GM21390 (cell line): ENCODE data around the gene PSMB4.
A peak's percentile ranks its signal among the peaks of the same experiment; 100 is the strongest.
"Not testable (repeated sequence)": the region's sequence is repeated elsewhere in the genome, so short reads cannot be mapped to it uniquely, and the experiment has no call there.

ENCODE experiments used
- ATAC-seq: cut with Tn5 transposase; IDR thresholded peaks from one replicate; pipeline ENCODE4 v1.9.1; 2021; ENCODE audit not compliant: unreplicated experiment

PSMB4 gene

DNA sequence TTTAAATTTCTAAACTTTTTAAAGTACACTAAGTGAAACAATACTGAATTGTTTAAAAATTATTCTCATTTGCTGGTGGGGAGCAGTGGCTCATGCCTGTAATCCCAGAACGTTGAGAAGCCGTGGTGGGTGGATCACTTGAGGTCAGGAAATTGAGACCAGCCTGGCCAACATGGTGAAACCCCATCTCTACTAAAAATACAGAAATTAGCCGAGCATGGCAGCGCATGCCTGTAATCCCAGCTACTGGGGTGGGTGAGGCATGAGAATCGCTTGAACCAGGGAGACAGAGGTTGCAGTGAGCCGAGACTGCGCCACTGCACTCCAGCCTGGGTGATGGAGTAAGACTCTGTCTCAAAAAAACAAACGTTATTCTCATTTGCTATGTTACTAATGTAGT lies 38.0 kb downstream of the PSMB4 start:
- ATAC-seq: not testable (repeated sequence)

DNA sequence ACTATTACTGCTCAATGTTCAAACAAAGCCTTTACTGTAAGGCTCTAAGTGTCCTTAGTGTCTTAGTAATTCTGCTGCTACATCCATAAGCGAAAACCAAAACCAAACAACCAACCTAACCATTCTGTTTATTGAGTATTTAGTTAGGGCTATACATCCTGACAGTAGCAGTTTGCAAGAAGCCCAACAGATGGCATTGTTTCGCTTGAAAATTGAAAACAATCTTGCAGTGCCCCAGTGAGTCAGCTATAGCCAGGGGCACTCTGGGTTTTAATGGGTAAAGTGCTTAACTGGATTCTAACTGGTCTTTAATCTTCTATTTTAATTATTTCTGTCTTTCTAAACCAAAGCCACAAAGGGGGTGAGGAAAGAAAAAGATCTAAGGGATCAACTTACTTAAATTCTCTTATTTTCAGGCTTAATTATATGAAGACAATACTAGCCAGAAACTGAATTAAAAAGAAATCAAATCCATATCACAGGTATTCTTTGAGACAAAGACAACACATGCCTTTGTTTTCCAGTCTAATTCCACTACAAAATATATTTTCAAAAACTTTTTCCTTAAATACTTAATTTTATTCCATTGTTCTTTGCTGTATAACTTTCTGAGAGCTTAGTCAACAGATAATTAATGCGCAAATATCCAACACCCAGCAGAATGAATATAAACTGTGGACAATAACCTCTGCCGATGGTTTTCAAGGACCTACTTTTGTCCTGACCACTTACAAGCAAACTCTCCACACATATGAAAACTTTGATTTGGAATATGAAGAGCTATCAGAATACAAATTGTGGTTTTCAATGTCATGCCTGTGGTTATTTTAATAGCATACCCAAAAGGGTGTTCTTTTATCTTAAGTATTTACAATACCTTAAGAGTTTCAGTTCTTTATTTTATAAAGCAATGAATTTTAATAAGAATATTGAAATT lies 44.7 kb downstream of the PSMB4 start:
- ATAC-seq: peak; percentile 60

DNA sequence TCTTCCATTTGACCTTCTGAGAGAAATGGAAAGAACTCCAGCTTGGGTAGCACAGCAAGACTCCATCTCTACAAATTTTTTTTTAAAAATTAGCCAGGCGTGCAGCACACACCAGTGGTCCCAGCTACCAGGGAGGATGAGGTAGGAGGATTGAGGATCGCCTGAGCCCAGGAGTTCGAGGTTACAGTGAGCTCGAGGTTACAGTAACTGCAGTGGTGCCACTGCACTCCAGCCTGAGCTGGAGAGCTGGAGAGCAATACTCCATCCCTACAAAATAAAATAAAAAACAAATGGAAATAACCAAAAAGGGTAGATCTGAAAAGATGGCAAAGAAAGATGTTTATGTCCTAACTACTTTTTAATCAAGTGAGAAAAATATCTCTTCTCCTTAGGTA lies 45.4 kb downstream of the PSMB4 start:
- ATAC-seq: no peak

DNA sequence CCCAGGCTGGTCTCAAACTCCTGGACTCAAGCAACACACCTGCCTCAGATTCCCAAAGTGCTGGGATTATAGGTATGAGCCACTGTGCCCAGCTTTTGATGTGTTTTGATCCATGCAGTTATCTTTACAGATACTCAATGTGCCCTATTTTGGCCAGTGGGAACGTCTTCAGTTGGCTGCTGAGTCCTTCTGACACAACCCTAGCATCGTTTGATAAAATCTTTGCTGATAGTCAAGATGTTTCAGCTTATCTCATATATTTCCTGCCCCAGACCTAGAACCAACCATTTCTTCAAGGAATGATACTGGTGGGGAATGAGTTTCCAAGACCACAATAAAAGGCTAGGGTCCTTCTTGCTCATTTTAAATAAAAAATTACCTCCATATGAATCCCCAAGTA lies 48.3 kb downstream of the PSMB4 start:
- ATAC-seq: no peak
